Aorta (tissue), 5 donors: Measurements from ENCODE around the gene NPY4R2. TPM values are rescaled to one million over a fixed set of nuclear protein-coding genes. Genes with fewer than 3 reads are reported as not detected.
"Not testable (repeated sequence)": the region's sequence is repeated elsewhere in the genome, so short reads cannot be mapped to it uniquely, and the experiment has no call there.

Experiments used
- ATAC-seq: fragments of 200-7000 bp; cut with Tn5 transposase; one replicate; pipeline ENCODE4 v1.9.1; 2022; ENCODE audit warnings: moderate library complexity; ENCODE audit not compliant: low FRiP score
- DNase-seq, 2 donors: peaks; one replicate each; pipeline ENCODE4 v3.0.0-alpha.2; 2020
- H3K27ac ChIP-seq, 2 donors: one replicate each; pipeline ENCODE4 v1.5.1; 2013; ENCODE audit warnings: low read length in 2 of 2, mild to moderate bottlenecking in 2 of 2, moderate library complexity in 2 of 2, control low read depth in 1 of 2, inconsistent platforms in 1 of 2, low read depth in 1 of 2
- H3K27me3 ChIP-seq, 2 donors: one replicate each; pipeline ENCODE4 v1.6.1; 2013; ENCODE audit warnings: control low read depth in 1 of 2, low read length in 1 of 2, mild to moderate bottlenecking in 1 of 2, moderate library complexity in 1 of 2; ENCODE audit not compliant: insufficient read depth in 2 of 2, control insufficient read depth in 1 of 2
- H3K36me3 ChIP-seq, 2 donors: one replicate each; pipeline ENCODE4 v1.6.1; 2013; ENCODE audit warnings: control low read depth in 1 of 2, low read length in 1 of 2, mild to moderate bottlenecking in 1 of 2; ENCODE audit not compliant: insufficient read depth in 2 of 2, control insufficient read depth in 1 of 2
- H3K4me1 ChIP-seq, 2 donors: one replicate each; pipeline ENCODE4 v1.6.1; 2013; ENCODE audit warnings: low read length in 2 of 2, control low read depth in 1 of 2, mild to moderate bottlenecking in 1 of 2, moderate library complexity in 1 of 2; ENCODE audit not compliant: insufficient read depth in 2 of 2, control insufficient read depth in 1 of 2
- H3K4me3 ChIP-seq, 2 donors: one replicate each; pipeline ENCODE4 v1.5.1; 2013; ENCODE audit warnings: low read length in 2 of 2, control low read depth in 1 of 2, mild to moderate bottlenecking in 1 of 2
- H3K9me3 ChIP-seq: one replicate; pipeline ENCODE4 v1.6.1; 2013; ENCODE audit warnings: mild to moderate bottlenecking, low read length; ENCODE audit not compliant: control insufficient read depth
- WGBS, 2 donors: extraction: QIAGEN DNeasy Blood & Tissue Kit; methylation state at CpG; one replicate each; pipeline ENCODE4 v1.1.7; 2013; 5-methylcytosine and 5-hydroxymethylcytosine counted together
- intact Hi-C, 2 donors: fragments of 100-400 bp; cut with DNase I; formaldehyde crosslinking; loops; one replicate each; pipeline versions ENCODE4 v1.14.2 to v1.15.0; 2022
- polyA plus RNA-seq, 2 donors: library from polyadenylated mRNA; stranded (reverse); fragments of 200-250 nt; gene quantifications; one replicate each; pipeline ENCODE4 v1.2.3, GENCODE V29; 2013
- total RNA-seq, 2 donors: library from RNA; stranded (reverse); fragmentation: NEBNext Ultra II Directional; extraction: Animal tissue kit (Norgen Biotek cat#: 25700); gene quantifications; one replicate each; pipeline ENCODE4 v1.2.1, GENCODE V29; 2021
- donor health status: healthy with polysubstance abuse.
- donor health status: Bipolar disorder and iron deficiency.
- donor health status: DM: no; HTN: no; CAD: no.
- donor health status: DM: no; HTN: no; CAD: no.
- donor health status: DM: yes; HTN: yes; CAD: no.

Gene NPY4R2
- total and polyA plus RNA-seq, 4 donors: not detected

- ATAC-seq, H3K4me1 ChIP-seq, H3K36me3 ChIP-seq, H3K27ac ChIP-seq, H3K4me3 ChIP-seq, DNase-seq, H3K9me3 ChIP-seq, intact Hi-C loops, H3K27me3 ChIP-seq: not testable (repeated sequence)
- 84 to 89% methylated on average over 4 of the region's 8 CpGs for WGBS, 2 donors
Observed at GRCh38 chr10:47942351-47943019, 24.0 kb downstream of the NPY4R2 start.

- ATAC-seq, H3K4me1 ChIP-seq, intact Hi-C loops, H3K27ac ChIP-seq, H3K36me3 ChIP-seq, H3K9me3 ChIP-seq, H3K4me3 ChIP-seq, H3K27me3 ChIP-seq, DNase-seq: not testable (repeated sequence)
- WGBS, 2 donors: 64% methylated on average over 1 of the region's 4 CpGs; no CpG with 5 or more reads in 1 of the 2 donors
Observed at GRCh38 chr10:47943328-47943727, 24.9 kb downstream of the NPY4R2 start.

- ATAC-seq, H3K4me3 ChIP-seq, H3K4me1 ChIP-seq, intact Hi-C loops, DNase-seq, H3K36me3 ChIP-seq, H3K9me3 ChIP-seq, H3K27me3 ChIP-seq, H3K27ac ChIP-seq: not testable (repeated sequence)
- 80 to 86% methylated on average over 1 of the region's 1 CpG for WGBS, 2 donors
Observed at GRCh38 chr10:47947424-47947823, 29.0 kb downstream of the NPY4R2 start.

- H3K9me3 ChIP-seq, H3K27me3 ChIP-seq, intact Hi-C loops, H3K36me3 ChIP-seq, H3K4me3 ChIP-seq, H3K27ac ChIP-seq, H3K4me1 ChIP-seq: not testable (repeated sequence)
- peak; percentile 30 for ATAC-seq
- DNase-seq: peak in 1 of 2 donors; percentile 59
- WGBS, 2 donors: 76 to 78% methylated on average over 8 of the region's 8 CpGs
Observed at GRCh38 chr10:47957158-47957557, 38.7 kb downstream of the NPY4R2 start.

GRCh38 chr10:47959677-47960076, 41.2 kb downstream of the NPY4R2 start:
- H3K4me1 ChIP-seq, DNase-seq, ATAC-seq, H3K27ac ChIP-seq, H3K36me3 ChIP-seq, H3K9me3 ChIP-seq, H3K4me3 ChIP-seq, intact Hi-C loops, H3K27me3 ChIP-seq: not testable (repeated sequence)
- 84 to 94% methylated on average over 4 of the region's 5 CpGs for WGBS, 2 donors

GRCh38 chr10:47960699-47961098, 42.2 kb downstream of the NPY4R2 start:
- ATAC-seq, H3K36me3 ChIP-seq, H3K9me3 ChIP-seq, H3K27ac ChIP-seq, H3K4me3 ChIP-seq, H3K27me3 ChIP-seq, DNase-seq, H3K4me1 ChIP-seq, intact Hi-C loops: not testable (repeated sequence)
- no CpG with 5 or more reads among the region's 2 CpGs for WGBS, 2 donors

GRCh38 chr10:47962785-47963184, 44.3 kb downstream of the NPY4R2 start:
- DNase-seq, intact Hi-C loops, H3K27ac ChIP-seq, H3K36me3 ChIP-seq, H3K9me3 ChIP-seq, H3K4me1 ChIP-seq, H3K27me3 ChIP-seq, ATAC-seq, H3K4me3 ChIP-seq: not testable (repeated sequence)
- no CpG with 5 or more reads among the region's 5 CpGs for WGBS, 2 donors

- not testable (repeated sequence) for H3K4me3 ChIP-seq
- WGBS, 2 donors: 52 to 53% methylated on average over 5 of the region's 14 CpGs
Observed at GRCh38 chr10:47964280-47965063, 46.0 kb downstream of the NPY4R2 start.

GRCh38 chr10:47968988-47969387, 50.5 kb downstream of the NPY4R2 start:
- DNase-seq, H3K4me3 ChIP-seq, ATAC-seq, H3K36me3 ChIP-seq, H3K27me3 ChIP-seq, H3K27ac ChIP-seq, intact Hi-C loops, H3K4me1 ChIP-seq, H3K9me3 ChIP-seq: not testable (repeated sequence)
- 94 to 95% methylated on average over 4 to 5 of the region's 6 CpGs for WGBS, 2 donors

More at GRCh38 chr10:47964280-47965063, 46.0 kb downstream of the NPY4R2 start:
- ATAC-seq: peak; percentile 63
- H3K36me3 ChIP-seq, intact Hi-C loops, H3K9me3 ChIP-seq, H3K27me3 ChIP-seq, H3K27ac ChIP-seq, DNase-seq, H3K4me1 ChIP-seq: not testable (repeated sequence)
